KMS-11 (cell line): ENCODE measurements around the gene MCIDAS.

Experiments
- H2AFZ ChIP-seq: fragments of 200-600 bp; sonication (generic); 2 replicates; pipeline ENCODE4 v1.6.1; 2016; ENCODE audit warnings: antibody characterized with exemption, mixed run types, low read depth
- H3K27ac ChIP-seq: fragments of 200-600 bp; sonication (generic); 2 replicates; pipeline ENCODE4 v1.6.1; 2016; ENCODE audit warnings: mild to moderate bottlenecking, mixed run types
- H3K27me3 ChIP-seq: fragments of 200-600 bp; sonication (generic); 2 replicates; pipeline ENCODE4 v1.6.1; 2017; ENCODE audit warnings: mild to moderate bottlenecking, low read depth, mixed run types, moderate library complexity; ENCODE audit not compliant: insufficient read depth
- H3K36me3 ChIP-seq: fragments of 200-600 bp; sonication (generic); 2 replicates; pipeline ENCODE4 v1.6.1; 2017; ENCODE audit warnings: mild to moderate bottlenecking, mixed run types; ENCODE audit not compliant: insufficient read depth
- H3K4me1 ChIP-seq: fragments of 200-600 bp; sonication (generic); 2 replicates; pipeline ENCODE4 v1.6.1; 2016; ENCODE audit warnings: mild to moderate bottlenecking, low read depth, mixed run types; ENCODE audit not compliant: poor library complexity, severe bottlenecking
- H3K4me2 ChIP-seq: fragments of 200-600 bp; sonication (generic); 2 replicates; pipeline ENCODE4 v1.7.0; 2016; ENCODE audit warnings: mild to moderate bottlenecking, mixed run types
- H3K4me3 ChIP-seq: fragments of 200-600 bp; sonication (generic); IDR thresholded peaks from 2 replicates; pipeline ENCODE4 v1.6.1; 2017; ENCODE audit warnings: low read depth, low read length, mixed read lengths; ENCODE audit not compliant: insufficient read depth
- H3K79me2 ChIP-seq: fragments of 200-600 bp; sonication (generic); 2 replicates; pipeline ENCODE4 v1.6.1; 2016; ENCODE audit warnings: low read depth, mixed run types; ENCODE audit not compliant: insufficient read depth
- H3K9ac ChIP-seq: fragments of 200-600 bp; sonication (generic); 2 replicates; pipeline ENCODE4 v1.6.1; 2016; ENCODE audit warnings: mild to moderate bottlenecking, mixed run types
- H4K20me1 ChIP-seq: fragments of 200-600 bp; sonication (generic); 2 replicates; pipeline ENCODE4 v1.6.1; 2016; ENCODE audit warnings: mild to moderate bottlenecking, mixed run types; ENCODE audit not compliant: insufficient read depth
- CTCF ChIP-seq: fragments of 200-600 bp; sonication (generic); conservative IDR thresholded peaks from 2 replicates; pipeline ENCODE4 v1.6.1; 2017; ENCODE audit warnings: low read depth, mild to moderate bottlenecking, antibody characterized with exemption, low read length, moderate library complexity, mixed read lengths

Gene MCIDAS

GRCh38 chr5:55232985-55233928 lies 6.1 kb upstream of the MCIDAS start, which contains the start of gene CCNO:
Gene CCNO, minus strand, starts transcription at chr5:55233608. Its CDS starts 85 bp downstream, at chr5:55233523.
- Histone ChIP-seq H3K4me1 (peaks cover 13% of the 10 kb centered on the region), H3K4me2 (peak within 1 kb of the TSS; percentile 75), H3K27ac (peak within 1 kb of the TSS; percentile 46), H3K9ac (peak within 1 kb of the TSS; percentile 64), H3K36me3 (no peaks in the 10 kb centered on the region), H3K27me3 (no peaks in the 10 kb centered on the region), H4K20me1 (no peaks in the 10 kb centered on the region), H2AFZ (peak within 1 kb of the TSS; percentile 99), H3K79me2 (no peaks in the 10 kb centered on the region; the same call in 1 of the 2 replicates), H3K4me3 (no peak within 1 kb of the TSS)
- no peak for TF ChIP-seq CTCF

GRCh38 chr5:55232271-55232984 lies 5.3 kb upstream of the MCIDAS start:
- Histone ChIP-seq H2AFZ (peak overlapping the region; percentile 99), H3K79me2 (no peaks in the 10 kb centered on the region; the same call in 1 of the 2 replicates), H4K20me1 (no peaks in the 10 kb centered on the region), H3K36me3 (no peaks in the 10 kb centered on the region), H3K4me3 (no peak overlapping the region), H3K4me2 (peak overlapping the region; percentile 75), H3K27me3 (no peaks in the 10 kb centered on the region), H3K9ac (peak overlapping the region; percentile 64), H3K27ac (peak overlapping the region; percentile 46), H3K4me1 (peaks cover 20% of the 10 kb centered on the region)
- no peak for TF ChIP-seq CTCF

- Histone ChIP-seq H3K4me1 (peaks cover 20% of the 10 kb centered on the region), H3K36me3 (no peaks in the 10 kb centered on the region), H3K9ac (peak overlapping the region; percentile 64; the same call in 1 of the 2 replicates), H4K20me1 (no peaks in the 10 kb centered on the region), H3K27me3 (no peaks in the 10 kb centered on the region), H3K79me2 (no peaks in the 10 kb centered on the region; the same call in 1 of the 2 replicates), H3K4me2 (peak overlapping the region; percentile 75), H3K4me3 (no peak overlapping the region), H2AFZ (peak overlapping the region; percentile 99; the same call in 1 of the 2 replicates), H3K27ac (no peak overlapping the region)
- no peak for TF ChIP-seq CTCF
These were observed 4.8 kb upstream of the MCIDAS start for GRCh38 chr5:55231919-55232270.

GRCh38 chr5:55231029-55231918 lies 4.2 kb upstream of the MCIDAS start:
- Histone ChIP-seq H3K27me3 (no peaks in the 10 kb centered on the region), H3K4me2 (no peak overlapping the region), H3K4me3 (no peak overlapping the region), H2AFZ (no peak overlapping the region), H3K79me2 (no peaks in the 10 kb centered on the region; the same call in 1 of the 2 replicates), H3K9ac (no peak overlapping the region), H3K36me3 (no peaks in the 10 kb centered on the region), H3K4me1 (peaks cover 21% of the 10 kb centered on the region), H4K20me1 (no peaks in the 10 kb centered on the region), H3K27ac (no peak overlapping the region)
- no peak for TF ChIP-seq CTCF
